IPS-20b (cell line): ENCODE results near the gene CPEB4.

Experiments
- H3K27ac ChIP-seq: one replicate; pipeline ENCODE4 v1.5.1; 2013; ENCODE audit warnings: low read length
- H3K27me3 ChIP-seq: 2 replicates; pipeline ENCODE4 v1.6.1; 2013; ENCODE audit warnings: mild to moderate bottlenecking, low read length, inconsistent platforms; ENCODE audit not compliant: insufficient read depth
- H3K36me3 ChIP-seq: 2 replicates; pipeline ENCODE4 v1.6.1; 2013; ENCODE audit warnings: low read depth, mild to moderate bottlenecking, inconsistent platforms, low read length, moderate library complexity; ENCODE audit not compliant: insufficient read depth
- H3K4me1 ChIP-seq: 2 replicates; pipeline ENCODE4 v1.6.1; 2013; ENCODE audit warnings: mild to moderate bottlenecking, control low read depth, inconsistent platforms, low read length, moderate library complexity; ENCODE audit not compliant: insufficient read depth
- H3K4me3 ChIP-seq: 2 replicates; pipeline ENCODE4 v1.5.1; 2013; ENCODE audit warnings: mild to moderate bottlenecking, low read length, inconsistent platforms
- H3K9ac ChIP-seq: 2 replicates; pipeline ENCODE4 v1.6.1; 2013; ENCODE audit warnings: low read depth, mild to moderate bottlenecking, inconsistent platforms, low read length, moderate library complexity
- H3K9me3 ChIP-seq: 2 replicates; pipeline ENCODE4 v1.6.1; 2013; ENCODE audit warnings: mild to moderate bottlenecking, low read depth, low read length, inconsistent platforms; ENCODE audit not compliant: insufficient read depth

Gene CPEB4

GRCh38 chr5:173863359-173863758 lies 24.8 kb upstream of the CPEB4 start:
- no peaks in the 10 kb centered on the region for H3K36me3 ChIP-seq
- no peaks in the 10 kb centered on the region for H3K9me3 ChIP-seq
- H3K4me3 ChIP-seq: no peak overlapping the region
- no peak overlapping the region for H3K9ac ChIP-seq
- H3K27ac ChIP-seq: no peak overlapping the region
- H3K27me3 ChIP-seq: no peaks in the 10 kb centered on the region
- no peaks in the 10 kb centered on the region for H3K4me1 ChIP-seq

GRCh38 chr5:173864126-173865050 lies 23.8 kb upstream of the CPEB4 start:
- Histone ChIP-seq H3K27me3 (no peaks in the 10 kb centered on the region), H3K9me3 (no peaks in the 10 kb centered on the region), H3K9ac (no peak overlapping the region), H3K27ac (no peak overlapping the region), H3K4me1 (no peaks in the 10 kb centered on the region; the same call in 1 of the 2 replicates), H3K4me3 (no peak overlapping the region), H3K36me3 (no peaks in the 10 kb centered on the region)

- Histone ChIP-seq H3K27me3 (no peaks in the 10 kb centered on the region), H3K27ac (no peak overlapping the region), H3K36me3 (no peaks in the 10 kb centered on the region), H3K4me3 (no peak overlapping the region), H3K9ac (no peak overlapping the region), H3K9me3 (no peaks in the 10 kb centered on the region), H3K4me1 (no peaks in the 10 kb centered on the region; the same call in 1 of the 2 replicates)
These were observed 21.8 kb upstream of the CPEB4 start for GRCh38 chr5:173866243-173866857.

GRCh38 chr5:173866858-173867679 lies 21.1 kb upstream of the CPEB4 start:
- no peak overlapping the region for H3K27ac ChIP-seq
- H3K9ac ChIP-seq: no peak overlapping the region
- no peak overlapping the region for H3K4me3 ChIP-seq
- no peaks in the 10 kb centered on the region for H3K36me3 ChIP-seq
- H3K4me1 ChIP-seq: no peaks in the 10 kb centered on the region; the same call in 1 of the 2 replicates
- no peaks in the 10 kb centered on the region for H3K27me3 ChIP-seq
- H3K9me3 ChIP-seq: no peaks in the 10 kb centered on the region

- Histone ChIP-seq H3K36me3 (no peaks in the 10 kb centered on the region), H3K27ac (no peak overlapping the region), H3K4me1 (no peaks in the 10 kb centered on the region; the same call in 1 of the 2 replicates), H3K27me3 (no peaks in the 10 kb centered on the region), H3K9ac (no peak overlapping the region), H3K4me3 (no peak overlapping the region), H3K9me3 (no peaks in the 10 kb centered on the region)
These were observed 19.9 kb upstream of the CPEB4 start for GRCh38 chr5:173868096-173868880.

GRCh38 chr5:173869316-173869715 lies 18.8 kb upstream of the CPEB4 start:
- no peaks in the 10 kb centered on the region for H3K9me3 ChIP-seq
- no peaks in the 10 kb centered on the region for H3K36me3 ChIP-seq
- no peak overlapping the region for H3K9ac ChIP-seq
- no peaks in the 10 kb centered on the region; the same call in 1 of the 2 replicates for H3K4me1 ChIP-seq
- no peak overlapping the region for H3K4me3 ChIP-seq
- no peaks in the 10 kb centered on the region for H3K27me3 ChIP-seq
- H3K27ac ChIP-seq: no peak overlapping the region

GRCh38 chr5:173872957-173873305 lies 15.2 kb upstream of the CPEB4 start:
- H3K27ac ChIP-seq: no peak overlapping the region
- no peaks in the 10 kb centered on the region for H3K36me3 ChIP-seq
- H3K4me1 ChIP-seq: no peaks in the 10 kb centered on the region; the same call in 1 of the 2 replicates
- no peak overlapping the region for H3K9ac ChIP-seq
- no peak overlapping the region for H3K4me3 ChIP-seq
- H3K9me3 ChIP-seq: no peaks in the 10 kb centered on the region
- no peaks in the 10 kb centered on the region for H3K27me3 ChIP-seq

- Histone ChIP-seq H3K9me3 (no peaks in the 10 kb centered on the region), H3K36me3 (no peaks in the 10 kb centered on the region), H3K9ac (no peak overlapping the region), H3K27me3 (no peaks in the 10 kb centered on the region), H3K4me1 (no peaks in the 10 kb centered on the region; the same call in 1 of the 2 replicates), H3K27ac (no peak overlapping the region), H3K4me3 (no peak overlapping the region)
These were observed 14.7 kb upstream of the CPEB4 start for GRCh38 chr5:173873306-173873922.

GRCh38 chr5:173875189-173875588 lies 13.0 kb upstream of the CPEB4 start:
- Histone ChIP-seq H3K36me3 (no peaks in the 10 kb centered on the region), H3K9ac (no peak overlapping the region), H3K27me3 (no peaks in the 10 kb centered on the region), H3K9me3 (no peaks in the 10 kb centered on the region), H3K4me1 (no peaks in the 10 kb centered on the region), H3K4me3 (no peak overlapping the region), H3K27ac (no peak overlapping the region)

GRCh38 chr5:173878224-173878967 lies 9.8 kb upstream of the CPEB4 start:
- Histone ChIP-seq H3K4me1 (no peaks in the 10 kb centered on the region), H3K36me3 (no peaks in the 10 kb centered on the region), H3K9ac (no peak overlapping the region)

More at GRCh38 chr5:173878224-173878967, 9.8 kb upstream of the CPEB4 start:
- Histone ChIP-seq H3K4me3 (no peak overlapping the region), H3K27me3 (no peaks in the 10 kb centered on the region), H3K27ac (no peak overlapping the region), H3K9me3 (no peaks in the 10 kb centered on the region)
